Prostate gland (tissue), 2 donors: Measurements from ENCODE around the gene NMNAT3.

Source experiments
- CTCF ChIP-seq, 4 experiments: fragments of 200-600 bp in 2 of 4; fragments of 450-650 bp in 2 of 4; sonication (generic) in 2 of 4; IDR thresholded peaks; 1 replicate in 3 of 4; 2 replicates in 1 of 4; pipeline ENCODE4 v1.5.1; 2016 to 2019; ENCODE audit warnings: antibody characterized with exemption in 4 of 4, mild to moderate bottlenecking in 2 of 4, moderate library complexity in 2 of 4
- POLR2AphosphoS5 ChIP-seq: sonication (generic); formaldehyde crosslinking; IDR thresholded peaks from one replicate; pipeline ENCODE4 v1.6.1; 2017; ENCODE audit warnings: antibody characterized with exemption

DNA sequence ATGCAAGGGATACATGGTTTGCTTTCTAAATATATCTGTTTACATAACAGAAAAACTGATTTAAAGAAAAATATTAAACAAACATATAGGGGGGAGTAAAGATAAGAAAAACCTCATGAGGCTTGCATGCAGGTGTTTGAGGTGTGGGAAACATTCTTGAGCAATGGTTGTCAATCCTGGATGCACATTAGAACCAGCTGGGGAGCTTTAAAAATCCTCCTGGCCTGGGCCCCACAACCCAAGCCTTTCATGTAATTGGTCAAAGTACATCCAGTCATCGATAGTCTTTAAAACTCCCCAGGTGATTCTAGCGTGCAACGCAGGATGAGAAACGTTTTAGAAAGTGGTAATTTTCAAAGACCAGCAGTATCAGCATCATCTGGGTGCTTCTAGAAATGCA is 18.3 kb downstream of the NMNAT3 start:
- TF ChIP-seq CTCF (IDR thresholded peaks at IDR 0.05) (no peak), POLR2AphosphoS5 (no peak)
